ENCODE results near the gene AKAP13.
A peak's percentile ranks its signal among the peaks of the same experiment; 100 is the strongest.

AKAP13 gene

GRCh38 chr15:85542895-85543331 is 162.5 kb downstream of the AKAP13 start:
- no peak for DNase-seq

- peak; percentile 44 for DNase-seq
Measured at GRCh38 chr15:85543741-85544155, 163.3 kb downstream of the AKAP13 start.

GRCh38 chr15:85545185-85545584 is 164.8 kb downstream of the AKAP13 start:
- DNase-seq = no peak

GRCh38 chr15:85545752-85546151 is 165.3 kb downstream of the AKAP13 start:
- peak; percentile 11 for DNase-seq

GRCh38 chr15:85547386-85547785 is 167.0 kb downstream of the AKAP13 start:
- no peak for DNase-seq

- DNase-seq = no peak
Measured at GRCh38 chr15:85550283-85550682, 169.9 kb downstream of the AKAP13 start.

- no peak for DNase-seq
Measured at GRCh38 chr15:85551221-85551832, 170.9 kb downstream of the AKAP13 start.

- DNase-seq = peak; percentile 7
Measured at GRCh38 chr15:85554852-85555521, 174.6 kb downstream of the AKAP13 start.

- DNase-seq = no peak
Measured at GRCh38 chr15:85555875-85556617, 175.6 kb downstream of the AKAP13 start.

- DNase-seq = no peak
Measured at GRCh38 chr15:85556618-85556895, 176.2 kb downstream of the AKAP13 start.

GRCh38 chr15:85557385-85557784 is 177.0 kb downstream of the AKAP13 start:
- DNase-seq = no peak

- no peak for DNase-seq
Measured at GRCh38 chr15:85558848-85559247, 178.4 kb downstream of the AKAP13 start.

- DNase-seq = no peak
Measured at GRCh38 chr15:85559530-85559929, 179.1 kb downstream of the AKAP13 start.

GRCh38 chr15:85562824-85563223 is 182.4 kb downstream of the AKAP13 start:
- no peak for DNase-seq

GRCh38 chr15:85563328-85563727 is 182.9 kb downstream of the AKAP13 start:
- no peak for DNase-seq

- no peak for DNase-seq
Measured at GRCh38 chr15:85563731-85564130, 183.3 kb downstream of the AKAP13 start.

GRCh38 chr15:85564686-85565085 is 184.3 kb downstream of the AKAP13 start:
- DNase-seq = no peak

GRCh38 chr15:85568261-85568808 is 187.9 kb downstream of the AKAP13 start:
- no peak for DNase-seq

GRCh38 chr15:85570336-85570735 is 189.9 kb downstream of the AKAP13 start:
- DNase-seq = no peak

GRCh38 chr15:85571780-85572179 is 191.4 kb downstream of the AKAP13 start:
- DNase-seq = no peak

GRCh38 chr15:85576392-85576791 is 196.0 kb downstream of the AKAP13 start:
- no peak for DNase-seq

- DNase-seq = no peak
Measured at GRCh38 chr15:85578941-85579701, 198.7 kb downstream of the AKAP13 start.

Data from CD4-positive, alpha-beta T cell treated with Interleukin-17A for 1 hour (primary cell).